GM23338 (cell line): ENCODE results near the gene ETV3. TPM values are rescaled to one million over a fixed set of nuclear protein-coding genes. Genes with fewer than 3 reads are reported as not detected.

Experiments
- ATAC-seq: fragments of 200-7000 bp; cut with Tn5 transposase; 3 replicates; pipeline ENCODE4 v1.9.1; 2020
- DNase-seq: peaks from one replicate; pipeline ENCODE4 v3.0.0-alpha.2; 2015; ENCODE audit warnings: low spot score
- H2AFZ ChIP-seq: fragments of 200-600 bp; sonication (generic); 2 replicates; pipeline ENCODE4 v1.8.0; 2016; ENCODE audit warnings: antibody characterized with exemption, mild to moderate bottlenecking, moderate library complexity
- H3F3A ChIP-seq: fragments of 200-600 bp; sonication (generic); replicated peaks from 2 replicates; pipeline ENCODE4 v1.8.0; 2017; ENCODE audit warnings: antibody characterized with exemption, mixed run types, low read depth
- H3K27ac ChIP-seq: fragments of 200-600 bp; sonication (generic); 2 replicates; pipeline ENCODE4 v1.6.1; 2016; ENCODE audit warnings: low read depth
- H3K27me3 ChIP-seq: fragments of 200-600 bp; sonication (generic); 2 replicates; pipeline ENCODE4 v1.8.0; 2016; ENCODE audit warnings: mild to moderate bottlenecking, mixed run types, moderate library complexity; ENCODE audit not compliant: insufficient read depth
- H3K36me3 ChIP-seq: fragments of 200-600 bp; sonication (generic); 2 replicates; pipeline ENCODE4 v1.8.0; 2016; ENCODE audit warnings: mild to moderate bottlenecking; ENCODE audit not compliant: insufficient read depth
- H3K4me1 ChIP-seq: fragments of 200-600 bp; sonication (generic); 2 replicates; pipeline ENCODE4 v1.8.0; 2016; ENCODE audit warnings: mild to moderate bottlenecking, moderate library complexity; ENCODE audit not compliant: insufficient read depth
- H3K4me2 ChIP-seq: fragments of 200-600 bp; sonication (generic); 2 replicates; pipeline ENCODE4 v1.7.1; 2017; ENCODE audit warnings: mixed run types
- H3K4me3 ChIP-seq: fragments of 200-600 bp; sonication (generic); 2 replicates; pipeline ENCODE4 v1.6.1; 2016; ENCODE audit warnings: mixed run types
- H3K79me2 ChIP-seq: fragments of 200-600 bp; sonication (generic); replicated peaks from 2 replicates; pipeline ENCODE4 v1.8.0; 2017; ENCODE audit warnings: mild to moderate bottlenecking; ENCODE audit not compliant: insufficient read depth
- H3K9me2 ChIP-seq: fragments of 200-600 bp; sonication (generic); 2 replicates; pipeline ENCODE4 v1.8.0; 2017; ENCODE audit not compliant: insufficient read depth
- H4K20me1 ChIP-seq: fragments of 200-600 bp; sonication (generic); replicated peaks from 2 replicates; pipeline ENCODE4 v1.8.0; 2017; ENCODE audit warnings: mild to moderate bottlenecking; ENCODE audit not compliant: insufficient read depth
- H3K27ac Mint-ChIP-seq: 2 replicates; pipeline ENCODE4 v1.8.0; 2020; ENCODE audit warnings: inconsistent platforms, mild to moderate bottlenecking, moderate library complexity, mixed read lengths
- H3K27me3 Mint-ChIP-seq: 3 replicates; pipeline ENCODE4 v1.8.0; 2022; ENCODE audit warnings: low read depth, mild to moderate bottlenecking, moderate library complexity, mixed read lengths, inconsistent platforms; ENCODE audit not compliant: insufficient read depth, poor library complexity
- H3K36me3 Mint-ChIP-seq: 3 replicates; pipeline ENCODE4 v1.8.0; 2021; ENCODE audit warnings: low read depth, mild to moderate bottlenecking, inconsistent platforms, moderate library complexity, mixed read lengths
- H3K4me1 Mint-ChIP-seq: 3 replicates; pipeline ENCODE4 v1.8.0; 2020; ENCODE audit warnings: mild to moderate bottlenecking, inconsistent platforms, mixed read lengths
- H3K4me3 Mint-ChIP-seq: 3 replicates; pipeline ENCODE4 v1.8.0; 2021; ENCODE audit warnings: moderate library complexity, mild to moderate bottlenecking, inconsistent platforms, mixed read lengths
- H3K9me3 Mint-ChIP-seq: 3 replicates; pipeline ENCODE4 v1.8.0; 2020; ENCODE audit warnings: moderate library complexity, mild to moderate bottlenecking, inconsistent platforms, mixed read lengths
- CREB1 ChIP-seq: fragments of 250-450 bp; sonication (Bioruptor Pico); IDR thresholded peaks from 2 replicates; pipeline ENCODE4 v1.5.0; 2020; ENCODE audit warnings: low read depth, mild to moderate bottlenecking, moderate library complexity
- CTCF ChIP-seq, 2 experiments: fragments of 200-600 bp in 1 of 2; sonication (generic) in 1 of 2; conservative IDR thresholded peaks; 2 replicates each; pipeline versions ENCODE4 v1.5.1 to v1.6.1; 2016 to 2017; ENCODE audit warnings: antibody characterized with exemption in 2 of 2, low read depth in 2 of 2, mild to moderate bottlenecking in 2 of 2, moderate library complexity in 1 of 2
- ETS1 ChIP-seq: IDR thresholded peaks from 2 replicates; pipeline ENCODE4 v1.6.1; 2016; ENCODE audit warnings: antibody characterized with exemption
- EZH2phosphoT487 ChIP-seq: fragments of 200-600 bp; sonication (generic); IDR thresholded peaks from one replicate; pipeline ENCODE4 v1.8.1; 2018; ENCODE audit warnings: antibody characterized with exemption; ENCODE audit not compliant: unreplicated experiment
- JUNB ChIP-seq: IDR thresholded peaks from one replicate; pipeline ENCODE4 v1.6.1; 2016; ENCODE audit warnings: antibody characterized with exemption; ENCODE audit not compliant: unreplicated experiment
- NANOG ChIP-seq: IDR thresholded peaks from 2 replicates; pipeline ENCODE4 v1.6.1; 2016; ENCODE audit warnings: antibody characterized with exemption, borderline replicate concordance
- POLR2AphosphoS5 ChIP-seq: IDR thresholded peaks from 2 replicates; pipeline ENCODE4 v1.6.1; 2016; ENCODE audit warnings: antibody characterized with exemption, low read depth
- REST ChIP-seq: IDR thresholded peaks from one replicate; pipeline ENCODE4 v1.6.1; 2018; ENCODE audit warnings: antibody characterized with exemption; ENCODE audit not compliant: unreplicated experiment
- STAT1 ChIP-seq: IDR thresholded peaks from one replicate; pipeline ENCODE4 v1.6.1; 2016; ENCODE audit warnings: antibody characterized with exemption; ENCODE audit not compliant: unreplicated experiment
- ZNF114 ChIP-seq: fragments of 250-450 bp; sonication (Bioruptor Pico); IDR thresholded peaks from 2 replicates; pipeline ENCODE4 v1.5.0; 2020; ENCODE audit warnings: mild to moderate bottlenecking, moderate library complexity
- ZNF331 ChIP-seq: fragments of 250-450 bp; sonication (Bioruptor Pico); IDR thresholded peaks from 2 replicates; pipeline ENCODE4 v1.5.0; 2020; ENCODE audit warnings: low read depth, mild to moderate bottlenecking, moderate library complexity
- polyA plus RNA-seq: library from polyadenylated mRNA; unstranded; fragments of >200 nt; fragmentation: Nextera tagmentation; extraction: Ambion mirVana; gene quantifications from 2 replicates; pipeline ENCODE4 v1.2.1, GENCODE V29; 2016
- total RNA-seq: library from RNA; depleted of rRNA; stranded (reverse); fragments of >200 nt; shearing (Covaris generic); gene quantifications from 2 replicates; pipeline ENCODE4 v1.2.3, GENCODE V29; 2014
- TF ChIP-seq, protein P1 (sequence below): fragments of 250-450 bp; sonication (Bioruptor Pico); IDR thresholded peaks from 2 replicates; pipeline ENCODE4 v1.5.0; 2020; ENCODE audit warnings: mild to moderate bottlenecking, moderate library complexity

ETV3 gene
- total and polyA plus RNA-seq, 2 experiments from 2014 or later = 8.1 to 19.6 TPM

DNA sequence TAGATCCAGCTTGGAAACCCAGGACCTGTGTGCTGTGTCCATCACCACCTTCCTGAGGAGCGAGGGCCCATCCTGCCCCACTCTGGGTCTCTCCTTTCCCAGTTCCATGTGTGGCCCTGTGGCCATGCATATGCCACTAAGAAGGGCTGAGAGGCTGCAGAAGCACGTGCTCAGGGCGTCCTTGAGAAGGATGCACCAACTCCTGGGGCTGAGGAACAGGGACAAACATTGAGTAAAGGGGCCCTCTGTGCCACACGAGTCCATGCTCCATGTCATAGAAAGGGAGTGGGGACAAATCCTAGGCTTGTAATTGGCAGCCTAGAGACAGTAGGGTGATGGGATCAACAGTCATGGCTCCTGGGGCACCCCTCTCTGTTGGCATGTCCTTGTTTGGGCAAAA lies 47.0 kb downstream of the ETV3 start (continued):
- TF ChIP-seq NANOG = no peak
- TF ChIP-seq STAT1 = no peak
- TF ChIP-seq ETS1 = no peak

- H3K4me3 Mint-ChIP-seq = no peak overlapping the region
- Histone ChIP-seq H3K9me2 (no peaks in the 10 kb centered on the region), H3F3A (no peaks in the 10 kb centered on the region), H3K36me3 (no peaks in the 10 kb centered on the region), H3K27me3 (no peaks in the 10 kb centered on the region), H2AFZ (peak overlapping the region; percentile 75), H4K20me1 (no peaks in the 10 kb centered on the region), H3K27ac (no peak overlapping the region), H3K4me3 (no peak overlapping the region), H3K4me1 (peaks cover 21% of the 10 kb centered on the region), H3K4me2 (no peak overlapping the region), H3K79me2 (no peaks in the 10 kb centered on the region)
- H3K27ac Mint-ChIP-seq = no peak overlapping the region
- H3K27me3 Mint-ChIP-seq = peaks cover 14% of the 10 kb centered on the region
- H3K4me1 Mint-ChIP-seq = peaks cover 20% of the 10 kb centered on the region
- H3K36me3 Mint-ChIP-seq = no peaks in the 10 kb centered on the region; the same call in 2 of the 3 replicates
- no peak for ATAC-seq
- DNase-seq = no peak
- H3K9me3 Mint-ChIP-seq = no peaks in the 10 kb centered on the region
- TF ChIP-seq JUNB (no peak), ZNF114 (CRISPR knock-in tag) (no peak), ETS1 (no peak), EZH2phosphoT487 (no peak), REST (no peak), NANOG (no peak), POLR2AphosphoS5 (no peak), ZNF331 (CRISPR knock-in tag) (no peak), CTCF (conservative IDR thresholded peaks at IDR 0.05; ENCODE audit: low read depth in 2 of 2) (no peak), CREB1 (no peak), STAT1 (no peak)
- TF ChIP-seq, protein P1, sequence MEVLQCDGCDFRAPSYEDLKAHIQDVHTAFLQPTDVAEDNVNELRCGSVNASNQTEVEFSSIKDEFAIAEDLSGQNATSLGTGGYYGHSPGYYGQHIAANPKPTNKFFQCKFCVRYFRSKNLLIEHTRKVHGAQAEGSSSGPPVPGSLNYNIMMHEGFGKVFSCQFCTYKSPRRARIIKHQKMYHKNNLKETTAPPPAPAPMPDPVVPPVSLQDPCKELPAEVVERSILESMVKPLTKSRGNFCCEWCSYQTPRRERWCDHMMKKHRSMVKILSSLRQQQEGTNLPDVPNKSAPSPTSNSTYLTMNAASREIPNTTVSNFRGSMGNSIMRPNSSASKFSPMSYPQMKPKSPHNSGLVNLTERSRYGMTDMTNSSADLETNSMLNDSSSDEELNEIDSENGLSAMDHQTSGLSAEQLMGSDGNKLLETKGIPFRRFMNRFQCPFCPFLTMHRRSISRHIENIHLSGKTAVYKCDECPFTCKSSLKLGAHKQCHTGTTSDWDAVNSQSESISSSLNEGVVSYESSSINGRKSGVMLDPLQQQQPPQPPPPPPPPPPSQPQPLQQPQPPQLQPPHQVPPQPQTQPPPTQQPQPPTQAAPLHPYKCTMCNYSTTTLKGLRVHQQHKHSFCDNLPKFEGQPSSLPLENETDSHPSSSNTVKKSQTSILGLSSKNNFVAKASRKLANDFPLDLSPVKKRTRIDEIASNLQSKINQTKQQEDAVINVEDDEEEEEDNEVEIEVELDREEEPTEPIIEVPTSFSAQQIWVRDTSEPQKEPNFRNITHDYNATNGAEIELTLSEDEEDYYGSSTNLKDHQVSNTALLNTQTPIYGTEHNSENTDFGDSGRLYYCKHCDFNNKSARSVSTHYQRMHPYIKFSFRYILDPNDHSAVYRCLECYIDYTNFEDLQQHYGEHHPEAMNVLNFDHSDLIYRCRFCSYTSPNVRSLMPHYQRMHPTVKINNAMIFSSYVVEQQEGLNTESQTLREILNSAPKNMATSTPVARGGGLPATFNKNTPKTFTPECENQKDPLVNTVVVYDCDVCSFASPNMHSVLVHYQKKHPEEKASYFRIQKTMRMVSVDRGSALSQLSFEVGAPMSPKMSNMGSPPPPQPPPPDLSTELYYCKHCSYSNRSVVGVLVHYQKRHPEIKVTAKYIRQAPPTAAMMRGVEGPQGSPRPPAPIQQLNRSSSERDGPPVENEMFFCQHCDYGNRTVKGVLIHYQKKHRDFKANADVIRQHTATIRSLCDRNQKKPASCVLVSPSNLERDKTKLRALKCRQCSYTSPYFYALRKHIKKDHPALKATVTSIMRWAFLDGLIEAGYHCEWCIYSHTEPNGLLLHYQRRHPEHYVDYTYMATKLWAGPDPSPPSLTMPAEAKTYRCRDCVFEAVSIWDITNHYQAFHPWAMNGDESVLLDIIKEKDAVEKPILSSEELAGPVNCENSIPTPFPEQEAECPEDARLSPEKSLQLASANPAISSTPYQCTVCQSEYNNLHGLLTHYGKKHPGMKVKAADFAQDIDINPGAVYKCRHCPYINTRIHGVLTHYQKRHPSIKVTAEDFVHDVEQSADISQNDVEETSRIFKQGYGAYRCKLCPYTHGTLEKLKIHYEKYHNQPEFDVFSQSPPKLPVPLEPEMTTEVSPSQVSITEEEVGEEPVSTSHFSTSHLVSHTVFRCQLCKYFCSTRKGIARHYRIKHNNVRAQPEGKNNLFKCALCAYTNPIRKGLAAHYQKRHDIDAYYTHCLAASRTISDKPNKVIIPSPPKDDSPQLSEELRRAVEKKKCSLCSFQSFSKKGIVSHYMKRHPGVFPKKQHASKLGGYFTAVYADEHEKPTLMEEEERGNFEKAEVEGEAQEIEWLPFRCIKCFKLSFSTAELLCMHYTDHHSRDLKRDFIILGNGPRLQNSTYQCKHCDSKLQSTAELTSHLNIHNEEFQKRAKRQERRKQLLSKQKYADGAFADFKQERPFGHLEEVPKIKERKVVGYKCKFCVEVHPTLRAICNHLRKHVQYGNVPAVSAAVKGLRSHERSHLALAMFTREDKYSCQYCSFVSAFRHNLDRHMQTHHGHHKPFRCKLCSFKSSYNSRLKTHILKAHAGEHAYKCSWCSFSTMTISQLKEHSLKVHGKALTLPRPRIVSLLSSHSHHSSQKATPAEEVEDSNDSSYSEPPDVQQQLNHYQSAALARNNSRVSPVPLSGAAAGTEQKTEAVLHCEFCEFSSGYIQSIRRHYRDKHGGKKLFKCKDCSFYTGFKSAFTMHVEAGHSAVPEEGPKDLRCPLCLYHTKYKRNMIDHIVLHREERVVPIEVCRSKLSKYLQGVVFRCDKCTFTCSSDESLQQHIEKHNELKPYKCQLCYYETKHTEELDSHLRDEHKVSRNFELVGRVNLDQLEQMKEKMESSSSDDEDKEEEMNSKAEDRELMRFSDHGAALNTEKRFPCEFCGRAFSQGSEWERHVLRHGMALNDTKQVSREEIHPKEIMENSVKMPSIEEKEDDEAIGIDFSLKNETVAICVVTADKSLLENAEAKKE (CRISPR knock-in tag) = no peak
Measured at GRCh38 chr1:157090771-157091170, 47.4 kb downstream of the ETV3 start.
